Measurements from ENCODE around the gene ZBTB8B.

GRCh38 chr1:32480761-32481160 is 15.9 kb downstream of the ZBTB8B start:
- no peak for TF ChIP-seq POLR2AphosphoS5 (IDR thresholded peaks at IDR 0.05)
- no peak for TF ChIP-seq CTCF (IDR thresholded peaks at IDR 0.05)
- TF ChIP-seq EP300 (IDR thresholded peaks at IDR 0.05), result no peak
- no peak for TF ChIP-seq POLR2A (IDR thresholded peaks at IDR 0.05)
